ENCODE results near the gene TENM3.

Gene TENM3

GRCh38 chr4:182530451-182530850 lies 287.2 kb downstream of the TENM3 start:
- TF ChIP-seq, protein P1, sequence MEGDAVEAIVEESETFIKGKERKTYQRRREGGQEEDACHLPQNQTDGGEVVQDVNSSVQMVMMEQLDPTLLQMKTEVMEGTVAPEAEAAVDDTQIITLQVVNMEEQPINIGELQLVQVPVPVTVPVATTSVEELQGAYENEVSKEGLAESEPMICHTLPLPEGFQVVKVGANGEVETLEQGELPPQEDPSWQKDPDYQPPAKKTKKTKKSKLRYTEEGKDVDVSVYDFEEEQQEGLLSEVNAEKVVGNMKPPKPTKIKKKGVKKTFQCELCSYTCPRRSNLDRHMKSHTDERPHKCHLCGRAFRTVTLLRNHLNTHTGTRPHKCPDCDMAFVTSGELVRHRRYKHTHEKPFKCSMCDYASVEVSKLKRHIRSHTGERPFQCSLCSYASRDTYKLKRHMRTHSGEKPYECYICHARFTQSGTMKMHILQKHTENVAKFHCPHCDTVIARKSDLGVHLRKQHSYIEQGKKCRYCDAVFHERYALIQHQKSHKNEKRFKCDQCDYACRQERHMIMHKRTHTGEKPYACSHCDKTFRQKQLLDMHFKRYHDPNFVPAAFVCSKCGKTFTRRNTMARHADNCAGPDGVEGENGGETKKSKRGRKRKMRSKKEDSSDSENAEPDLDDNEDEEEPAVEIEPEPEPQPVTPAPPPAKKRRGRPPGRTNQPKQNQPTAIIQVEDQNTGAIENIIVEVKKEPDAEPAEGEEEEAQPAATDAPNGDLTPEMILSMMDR (IDR thresholded peaks at IDR 0.05; ENCODE audit: control insufficient read depth, insufficient read depth, low read depth, low read length, missing control alignments): no peak
- no peak overlapping the region for H3K4me3 ChIP-seq (ENCODE audit: control insufficient read depth, low read depth, low read length)
- DNase-seq (ENCODE audit: low read depth): no peak

DNA sequence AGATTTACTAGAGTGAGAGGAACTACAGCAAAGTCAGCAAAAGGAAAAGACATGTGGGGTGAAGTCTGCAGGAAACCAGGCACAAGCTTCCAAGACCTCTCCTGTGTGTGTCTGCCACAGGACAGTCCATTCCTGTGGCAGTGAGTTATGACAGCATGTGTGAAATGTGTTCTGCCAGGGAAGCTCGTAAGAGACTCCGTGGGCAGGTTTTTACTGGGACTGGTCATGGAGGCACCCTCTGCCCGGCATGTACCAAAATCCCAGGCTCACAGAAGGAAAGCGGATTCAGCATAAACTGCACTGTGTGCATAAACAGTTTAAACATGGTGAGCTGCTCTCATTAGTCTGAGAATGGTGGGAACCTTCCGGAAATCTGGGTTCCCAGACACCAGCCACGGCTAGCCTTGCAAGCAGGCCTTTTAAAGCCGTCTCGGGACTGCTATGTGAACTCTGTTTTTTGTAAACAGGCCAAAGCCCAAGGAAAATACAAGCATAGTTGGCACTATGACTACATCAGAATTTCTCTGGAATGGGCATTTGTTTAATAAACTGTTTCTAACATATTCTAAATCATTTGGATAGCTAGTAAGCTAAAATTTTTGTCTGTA lies 288.5 kb downstream of the TENM3 start:
- TF ChIP-seq, protein P1 (IDR thresholded peaks at IDR 0.05; ENCODE audit: control insufficient read depth, insufficient read depth, low read depth, low read length, missing control alignments): no peak
- no peak overlapping the region for H3K4me3 ChIP-seq (ENCODE audit: control insufficient read depth, low read depth, low read length)

GRCh38 chr4:182532441-182532840 lies 289.2 kb downstream of the TENM3 start:
- no peak for DNase-seq (ENCODE audit: low read depth)
- TF ChIP-seq, protein P1 (IDR thresholded peaks at IDR 0.05; ENCODE audit: control insufficient read depth, insufficient read depth, low read depth, low read length, missing control alignments): no peak
- H3K4me3 ChIP-seq (ENCODE audit: control insufficient read depth, low read depth, low read length): no peak overlapping the region

More for the DNA sequence above, 288.5 kb downstream of the TENM3 start:
- DNase-seq (ENCODE audit: low read depth): no peak

DNA sequence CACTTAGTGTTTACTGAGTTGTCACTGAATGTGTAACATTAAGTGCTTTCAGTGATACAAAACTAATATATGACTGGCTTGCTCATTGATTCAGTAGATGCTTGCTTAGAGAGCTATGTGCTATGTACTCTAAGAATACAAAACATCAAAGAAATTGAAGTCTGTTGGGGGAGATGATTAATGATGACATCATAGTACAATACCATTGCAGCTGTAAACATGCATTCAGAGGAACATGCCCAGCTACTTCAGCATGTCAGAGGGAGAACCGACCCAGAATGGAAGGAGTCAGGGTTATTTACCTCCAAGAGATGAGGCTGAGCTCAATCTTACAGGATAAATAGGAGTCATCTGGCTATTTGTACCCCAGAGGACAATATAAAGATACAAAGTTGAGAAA lies 290.8 kb downstream of the TENM3 start:
- TF ChIP-seq, protein P1 (IDR thresholded peaks at IDR 0.05; ENCODE audit: control insufficient read depth, insufficient read depth, low read depth, low read length, missing control alignments): no peak

GRCh38 chr4:182536221-182536811 lies 293.1 kb downstream of the TENM3 start:
- no peak for DNase-seq (ENCODE audit: low read depth)
- H3K4me3 ChIP-seq (ENCODE audit: control insufficient read depth, low read depth, low read length): no peak overlapping the region
- TF ChIP-seq, protein P1 (IDR thresholded peaks at IDR 0.05; ENCODE audit: control insufficient read depth, insufficient read depth, low read depth, low read length, missing control alignments): no peak

More for the DNA sequence above, 290.8 kb downstream of the TENM3 start:
- DNase-seq (ENCODE audit: low read depth): no peak
- H3K4me3 ChIP-seq (ENCODE audit: control insufficient read depth, low read depth, low read length): no peak overlapping the region

- DNase-seq (ENCODE audit: low read depth): no peak
- no peak overlapping the region for H3K4me3 ChIP-seq (ENCODE audit: control insufficient read depth, low read depth, low read length)
- TF ChIP-seq, protein P1 (IDR thresholded peaks at IDR 0.05; ENCODE audit: control insufficient read depth, insufficient read depth, low read depth, low read length, missing control alignments): no peak
Observed at GRCh38 chr4:182537031-182537795, 294.0 kb downstream of the TENM3 start.
